GM12878 (cell line): ENCODE results near the gene PLPP7. TPM values are rescaled to one million over a fixed set of nuclear protein-coding genes. Genes with fewer than 3 reads are reported as not detected.

ENCODE experiments used
- CBX5 ChIP-seq: sonication (generic); IDR thresholded peaks from 2 replicates; pipeline ENCODE4 v1.6.1; 2016; ENCODE audit warnings: low read depth, moderate library complexity, mild to moderate bottlenecking, inconsistent platforms
- EED ChIP-seq: sonication (generic); IDR thresholded peaks from 2 replicates; pipeline ENCODE4 v1.6.1; 2016; ENCODE audit warnings: antibody characterized with exemption, low read depth
- HDAC6 ChIP-seq: fragments of 200-600 bp; sonication (generic); IDR thresholded peaks from one replicate; pipeline ENCODE4 v1.8.0; 2017; ENCODE audit warnings: antibody characterized with exemption; ENCODE audit not compliant: unreplicated experiment
- IRF5 ChIP-seq: fragments of 450-650 bp; IDR thresholded peaks from 2 replicates; pipeline ENCODE4 v1.6.1; 2017; ENCODE audit warnings: borderline replicate concordance
- JUNB ChIP-seq: IDR thresholded peaks from 2 replicates; pipeline ENCODE4 v1.6.1; 2016; ENCODE audit warnings: antibody characterized with exemption, mild to moderate bottlenecking
- KDM1A ChIP-seq: fragments of 200-600 bp; sonication (generic); IDR thresholded peaks from 2 replicates; pipeline ENCODE4 v1.6.1; 2016; ENCODE audit warnings: borderline replicate concordance
- MEF2A ChIP-seq: IDR thresholded peaks from 2 replicates; pipeline ENCODE4 v1.6.1; 2011; ENCODE audit warnings: low read depth, mild to moderate bottlenecking, low read length, moderate library complexity; ENCODE audit not compliant: insufficient read depth
- MYC ChIP-seq: IDR thresholded peaks from 2 replicates; pipeline ENCODE4 v1.6.1; 2011; ENCODE audit warnings: mild to moderate bottlenecking, low read length, moderate library complexity, inconsistent platforms; ENCODE audit not compliant: insufficient read depth, insufficient replicate concordance, insufficient read length, severe bottlenecking
- NFYA ChIP-seq: IDR thresholded peaks from 2 replicates; pipeline ENCODE4 v1.6.1; 2011; ENCODE audit warnings: low read depth, mild to moderate bottlenecking, low read length, improper control_type of control experiment, borderline replicate concordance
- PAX8 ChIP-seq: fragments of 450-650 bp; IDR thresholded peaks from 2 replicates; pipeline ENCODE4 v1.6.1; 2017; ENCODE audit warnings: mild to moderate bottlenecking, moderate library complexity
- PML ChIP-seq: IDR thresholded peaks from 2 replicates; pipeline ENCODE4 v1.6.1; 2012; ENCODE audit warnings: low read length, inconsistent platforms
- POLR2AphosphoS2 ChIP-seq: IDR thresholded peaks from 2 replicates; pipeline ENCODE4 v1.6.1; 2011; ENCODE audit warnings: low read depth, mild to moderate bottlenecking, low read length, improper control_type of control experiment, moderate library complexity
- POU2F2 ChIP-seq: IDR thresholded peaks from 3 replicates; pipeline ENCODE4 v1.6.1; 2011; ENCODE audit warnings: low read depth, mild to moderate bottlenecking, low read length, borderline replicate concordance
- RB1 ChIP-seq: fragments of 450-650 bp; formaldehyde crosslinking; IDR thresholded peaks from 2 replicates; pipeline ENCODE4 v1.6.1; 2017; ENCODE audit warnings: mild to moderate bottlenecking, borderline replicate concordance
- RELA ChIP-seq: fragments of 450-650 bp; IDR thresholded peaks from 2 replicates; pipeline ENCODE4 v1.8.0; 2014; ENCODE audit warnings: borderline replicate concordance; ENCODE audit not compliant: partially characterized antibody
- SIX5 ChIP-seq: IDR thresholded peaks from 2 replicates; pipeline ENCODE4 v1.6.1; 2011; ENCODE audit warnings: mild to moderate bottlenecking, low read depth, low read length, moderate library complexity; ENCODE audit not compliant: severe bottlenecking
- SMC3 ChIP-seq: IDR thresholded peaks from 2 replicates; pipeline ENCODE4 v1.6.1; 2011; ENCODE audit warnings: low read length, improper control_type of control experiment, borderline replicate concordance
- SRF ChIP-seq, 2 experiments: IDR thresholded peaks; 2 replicates each; pipeline ENCODE4 v1.6.1; 2011; ENCODE audit warnings: low read depth in 2 of 2, low read length in 2 of 2, mild to moderate bottlenecking in 1 of 2, moderate library complexity in 1 of 2
- SUPT20H ChIP-seq: IDR thresholded peaks from 2 replicates; pipeline ENCODE4 v1.6.1; 2011; ENCODE audit warnings: low read depth, mild to moderate bottlenecking, low read length, moderate library complexity, borderline replicate concordance; ENCODE audit not compliant: control insufficient read depth
- SUZ12 ChIP-seq: fragments of 200-600 bp; sonication (generic); IDR thresholded peaks from one replicate; pipeline ENCODE4 v1.6.1; 2018; ENCODE audit warnings: antibody characterized with exemption, mild to moderate bottlenecking; ENCODE audit not compliant: unreplicated experiment
- WRNIP1 ChIP-seq: IDR thresholded peaks from 2 replicates; pipeline ENCODE4 v1.6.1; 2011; ENCODE audit warnings: low read depth, low read length, improper control_type of control experiment, borderline replicate concordance
- YY1 ChIP-seq: IDR thresholded peaks from 2 replicates; pipeline ENCODE4 v1.6.1; 2011; ENCODE audit warnings: low read depth, mild to moderate bottlenecking, low read length
- ZBED1 ChIP-seq: IDR thresholded peaks from 2 replicates; pipeline ENCODE4 v1.6.1; 2016; ENCODE audit warnings: borderline replicate concordance
- polyA plus RNA-seq, 11 experiments: library from polyadenylated mRNA; depleted of rRNA in 4 of 11; unstranded in 6 of 11; stranded (reverse) in 5 of 11; fragments of >200 nt; fragmentation: Nextera tagmentation in 4 of 11; fragmentation: Illumina TruSeq in 1 of 11; extraction: Ambion mirVana in 4 of 11; extraction: Trizol in 1 of 11; gene quantifications; 1 replicate in 1 of 11; 2 replicates in 10 of 11; pipeline versions ENCODE4 v1.2.1 to v1.2.3, GENCODE V29; 2011 to 2016; ENCODE audit warnings: inconsistent platforms in 2 of 11, missing spikeins in 2 of 11, low read depth in 1 of 11
- total RNA-seq, 4 experiments: library from RNA; depleted of rRNA in 3 of 4; stranded (reverse); fragments of >200 nt in 3 of 4; fragmentation: Illumina TruSeq in 1 of 4; extraction: Trizol in 1 of 4; gene quantifications; 2 replicates each; pipeline versions ENCODE4 v1.2.1 to v1.2.3, GENCODE V29; 2013 to 2021
- TF ChIP-seq, protein P1 (sequence below): fragments of 450-650 bp; IDR thresholded peaks from 2 replicates; pipeline ENCODE4 v1.6.1; 2016; ENCODE audit warnings: mild to moderate bottlenecking

Gene PLPP7
- total and polyA plus RNA-seq, 10 of the 15 experiments (the other 5 are each of a cell fraction or from before 2014, with no cell fraction given): 0.05 to 1.0 (median 0.40) TPM; not detected in 3

- TF ChIP-seq, protein P1, sequence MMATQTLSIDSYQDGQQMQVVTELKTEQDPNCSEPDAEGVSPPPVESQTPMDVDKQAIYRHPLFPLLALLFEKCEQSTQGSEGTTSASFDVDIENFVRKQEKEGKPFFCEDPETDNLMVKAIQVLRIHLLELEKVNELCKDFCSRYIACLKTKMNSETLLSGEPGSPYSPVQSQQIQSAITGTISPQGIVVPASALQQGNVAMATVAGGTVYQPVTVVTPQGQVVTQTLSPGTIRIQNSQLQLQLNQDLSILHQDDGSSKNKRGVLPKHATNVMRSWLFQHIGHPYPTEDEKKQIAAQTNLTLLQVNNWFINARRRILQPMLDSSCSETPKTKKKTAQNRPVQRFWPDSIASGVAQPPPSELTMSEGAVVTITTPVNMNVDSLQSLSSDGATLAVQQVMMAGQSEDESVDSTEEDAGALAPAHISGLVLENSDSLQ: no peak
- TF ChIP-seq SUPT20H: no peak
- TF ChIP-seq MEF2A: no peak
- no peak for TF ChIP-seq JUNB
- no peak for TF ChIP-seq KDM1A
- no peak for TF ChIP-seq PAX8
- TF ChIP-seq WRNIP1: 0 out of 2 replicates have a peak, but pooled peaks have one; percentile 39
- TF ChIP-seq MYC: no peak
- TF ChIP-seq POLR2AphosphoS2: no peak
- no peak for TF ChIP-seq YY1
- no peak for TF ChIP-seq SIX5
- no peak for TF ChIP-seq SUZ12
- TF ChIP-seq RELA: no peak
- TF ChIP-seq RB1: no peak
- TF ChIP-seq PML: no peak
- TF ChIP-seq ZBED1: no peak
- no peak for TF ChIP-seq SRF (IDR thresholded peaks at IDR 0.05; ENCODE audit: low read depth in 2 of 2, low read length in 2 of 2)
- TF ChIP-seq POU2F2: peak; percentile 15; the same call in 1 of the 3 replicates
- no peak for TF ChIP-seq HDAC6
- TF ChIP-seq IRF5: no peak
- no peak for TF ChIP-seq EED
- no peak for TF ChIP-seq SMC3
- no peak for TF ChIP-seq NFYA
- no peak for TF ChIP-seq CBX5
Observed at GRCh38 chr9:131273856-131274673, 15.5 kb upstream of the PLPP7 start (continued).
